HepG2 (cell line): ENCODE results near the gene GLS2. TPM values are rescaled to one million over a fixed set of nuclear protein-coding genes. Genes with fewer than 3 reads are reported as not detected.

Experiments
- CENPBD1 ChIP-seq: sonication (generic); formaldehyde crosslinking; IDR thresholded peaks from 2 replicates; pipeline ENCODE4 v1.8.0; 2022; ENCODE audit warnings: missing genetic modification reagents, low read depth, mild to moderate bottlenecking, borderline replicate concordance
- DPF2 ChIP-seq: sonication (generic); formaldehyde crosslinking; IDR thresholded peaks from 2 replicates; pipeline ENCODE4 v1.4.0; 2020; ENCODE audit warnings: mild to moderate bottlenecking, low read depth, missing genetic modification reagents, borderline replicate concordance
- E2F1 ChIP-seq: sonication (generic); formaldehyde crosslinking; IDR thresholded peaks from 2 replicates; pipeline ENCODE4 v1.5.0; 2020; ENCODE audit warnings: missing genetic modification reagents
- FOXO1 ChIP-seq: sonication (generic); formaldehyde crosslinking; IDR thresholded peaks from 2 replicates; pipeline ENCODE4 v1.4.0; 2020; ENCODE audit warnings: missing genetic modification reagents
- HCFC1 ChIP-seq: fragments of 150-350 bp; IDR thresholded peaks from 2 replicates; pipeline ENCODE4 v1.6.1; 2014; ENCODE audit warnings: low read depth, low read length
- HDAC6 ChIP-seq: fragments of 200-600 bp; sonication (generic); IDR thresholded peaks from 2 replicates; pipeline ENCODE4 v1.7.0; 2017; ENCODE audit warnings: mild to moderate bottlenecking, antibody characterized with exemption, low read length, low read depth
- HNRNPL ChIP-seq: fragments of 200-400 bp; formaldehyde crosslinking; IDR thresholded peaks from 2 replicates; pipeline ENCODE4 v1.6.1; 2017; ENCODE audit warnings: mild to moderate bottlenecking, low read depth, low read length
- MXD3 ChIP-seq: IDR thresholded peaks from 2 replicates; pipeline ENCODE4 v1.6.1; 2016; ENCODE audit warnings: mild to moderate bottlenecking, missing biosample characterization, missing genetic modification reagents
- SRSF9 ChIP-seq: fragments of 200-400 bp; formaldehyde crosslinking; IDR thresholded peaks from 2 replicates; pipeline ENCODE4 v1.6.1; 2018; ENCODE audit warnings: borderline replicate concordance, mild to moderate bottlenecking, low read depth, low read length; ENCODE audit not compliant: insufficient read depth, poor library complexity, severe bottlenecking
- TRIM24 ChIP-seq: sonication (generic); formaldehyde crosslinking; IDR thresholded peaks from 2 replicates; pipeline ENCODE4 v1.8.0; 2022; ENCODE audit warnings: mild to moderate bottlenecking, missing genetic modification reagents
- ZBTB21 ChIP-seq: sonication (generic); formaldehyde crosslinking; IDR thresholded peaks from 2 replicates; pipeline ENCODE4 v1.4.0; 2020; ENCODE audit warnings: missing genetic modification reagents
- ZNF124 ChIP-seq: sonication (generic); formaldehyde crosslinking; IDR thresholded peaks from 2 replicates; pipeline ENCODE4 v1.4.0; 2020; ENCODE audit warnings: missing genetic modification reagents
- ZNF414 ChIP-seq: sonication (generic); formaldehyde crosslinking; IDR thresholded peaks from 2 replicates; pipeline ENCODE4 v1.5.0; 2020; ENCODE audit warnings: missing genetic modification reagents
- ZNF557 ChIP-seq: sonication (generic); formaldehyde crosslinking; IDR thresholded peaks from 2 replicates; pipeline ENCODE4 v1.4.0; 2020; ENCODE audit warnings: missing genetic modification reagents
- ZNF563 ChIP-seq: sonication (generic); formaldehyde crosslinking; IDR thresholded peaks from 2 replicates; pipeline ENCODE4 v1.8.0; 2022; ENCODE audit warnings: mild to moderate bottlenecking, moderate library complexity, missing genetic modification reagents
- ZNF687 ChIP-seq: sonication (generic); formaldehyde crosslinking; IDR thresholded peaks from 2 replicates; pipeline ENCODE4 v1.5.1; 2020; ENCODE audit warnings: mild to moderate bottlenecking, missing genetic modification reagents, moderate library complexity
- ZNF7 ChIP-seq: IDR thresholded peaks from 2 replicates; pipeline ENCODE4 v1.6.1; 2016; ENCODE audit warnings: missing biosample characterization, missing genetic modification reagents
- polyA plus RNA-seq, 8 experiments: library from polyadenylated mRNA; depleted of rRNA in 3 of 8; stranded (reverse) in 7 of 8; unstranded in 1 of 8; fragments of >200 nt; fragmentation: Illumina TruSeq in 4 of 8; extraction: Trizol in 4 of 8; gene quantifications; 2 replicates each; pipeline versions ENCODE4 v1.2.1 to v1.2.3, GENCODE V29; 2011 to 2016; ENCODE audit warnings: low read depth in 4 of 8, missing spikeins in 1 of 8, mixed read lengths in 1 of 8; ENCODE audit not compliant: insufficient read depth in 1 of 8
- total RNA-seq, 5 experiments: library from RNA; depleted of rRNA; stranded (reverse); fragments of >200 nt; fragmentation: Illumina TruSeq; extraction: Trizol; gene quantifications; 2 replicates each; pipeline ENCODE4 v1.2.3, GENCODE V29; 2016; ENCODE audit warnings: low read depth in 1 of 5

The GLS2 gene
- total and polyA plus RNA-seq, 2 of the 13 experiments (the other 11 are each of a cell fraction or from before 2014, with no cell fraction given), result 8.6 to 12.2 TPM

- TF ChIP-seq ZNF414 (no peak), HDAC6 (no peak), FOXO1 (CRISPR knock-in tag) (no peak), TRIM24 (no peak), HCFC1 (no peak), DPF2 (CRISPR knock-in tag) (no peak), HNRNPL (0 out of 2 replicates have a peak, but pooled peaks have one; percentile 3), CENPBD1 (CRISPR knock-in tag) (0 out of 2 replicates have a peak, but pooled peaks have one; percentile 83), ZNF7 (CRISPR knock-in tag) (no peak), SRSF9 (no peak), MXD3 (peak; percentile 99), E2F1 (peak; percentile 87), ZNF124 (CRISPR knock-in tag) (no peak), ZNF557 (CRISPR knock-in tag) (peak; percentile 99), ZBTB21 (no peak), ZNF687 (peak; percentile 92), ZNF563 (CRISPR knock-in tag) (peak; percentile 89; the same call in 1 of the 2 replicates)
These were observed at the start of gene GLS2 (continued) for GRCh38 chr12:56488041-56488955.
